GM23338 (cell line): ENCODE data around the gene AGTRAP. TPM values are rescaled to one million over a fixed set of nuclear protein-coding genes. Genes with fewer than 3 reads are reported as not detected.
A peak's percentile ranks its signal among the peaks of the same experiment; 100 is the strongest.

Experiments used
- ATAC-seq: fragments of 200-7000 bp; cut with Tn5 transposase; 3 replicates; pipeline ENCODE4 v1.9.1; 2020
- DNase-seq: peaks from one replicate; pipeline ENCODE4 v3.0.0-alpha.2; 2015; ENCODE audit warnings: low spot score
- H2AFZ ChIP-seq: fragments of 200-600 bp; sonication (generic); 2 replicates; pipeline ENCODE4 v1.8.0; 2016; ENCODE audit warnings: antibody characterized with exemption, mild to moderate bottlenecking, moderate library complexity
- H3F3A ChIP-seq: fragments of 200-600 bp; sonication (generic); replicated peaks from 2 replicates; pipeline ENCODE4 v1.8.0; 2017; ENCODE audit warnings: antibody characterized with exemption, mixed run types, low read depth
- H3K27ac ChIP-seq: fragments of 200-600 bp; sonication (generic); 2 replicates; pipeline ENCODE4 v1.6.1; 2016; ENCODE audit warnings: low read depth
- H3K27me3 ChIP-seq: fragments of 200-600 bp; sonication (generic); 2 replicates; pipeline ENCODE4 v1.8.0; 2016; ENCODE audit warnings: mild to moderate bottlenecking, mixed run types, moderate library complexity; ENCODE audit not compliant: insufficient read depth
- H3K36me3 ChIP-seq: fragments of 200-600 bp; sonication (generic); 2 replicates; pipeline ENCODE4 v1.8.0; 2016; ENCODE audit warnings: mild to moderate bottlenecking; ENCODE audit not compliant: insufficient read depth
- H3K4me1 ChIP-seq: fragments of 200-600 bp; sonication (generic); 2 replicates; pipeline ENCODE4 v1.8.0; 2016; ENCODE audit warnings: mild to moderate bottlenecking, moderate library complexity; ENCODE audit not compliant: insufficient read depth
- H3K4me2 ChIP-seq: fragments of 200-600 bp; sonication (generic); 2 replicates; pipeline ENCODE4 v1.7.1; 2017; ENCODE audit warnings: mixed run types
- H3K4me3 ChIP-seq: fragments of 200-600 bp; sonication (generic); 2 replicates; pipeline ENCODE4 v1.6.1; 2016; ENCODE audit warnings: mixed run types
- H3K79me2 ChIP-seq: fragments of 200-600 bp; sonication (generic); replicated peaks from 2 replicates; pipeline ENCODE4 v1.8.0; 2017; ENCODE audit warnings: mild to moderate bottlenecking; ENCODE audit not compliant: insufficient read depth
- H3K9me2 ChIP-seq: fragments of 200-600 bp; sonication (generic); 2 replicates; pipeline ENCODE4 v1.8.0; 2017; ENCODE audit not compliant: insufficient read depth
- H4K20me1 ChIP-seq: fragments of 200-600 bp; sonication (generic); replicated peaks from 2 replicates; pipeline ENCODE4 v1.8.0; 2017; ENCODE audit warnings: mild to moderate bottlenecking; ENCODE audit not compliant: insufficient read depth
- H3K27ac Mint-ChIP-seq: 2 replicates; pipeline ENCODE4 v1.8.0; 2020; ENCODE audit warnings: inconsistent platforms, mild to moderate bottlenecking, moderate library complexity, mixed read lengths
- H3K27me3 Mint-ChIP-seq: 3 replicates; pipeline ENCODE4 v1.8.0; 2022; ENCODE audit warnings: low read depth, mild to moderate bottlenecking, moderate library complexity, mixed read lengths, inconsistent platforms; ENCODE audit not compliant: insufficient read depth, poor library complexity
- H3K36me3 Mint-ChIP-seq: 3 replicates; pipeline ENCODE4 v1.8.0; 2021; ENCODE audit warnings: low read depth, mild to moderate bottlenecking, inconsistent platforms, moderate library complexity, mixed read lengths
- H3K4me1 Mint-ChIP-seq: 3 replicates; pipeline ENCODE4 v1.8.0; 2020; ENCODE audit warnings: mild to moderate bottlenecking, inconsistent platforms, mixed read lengths
- H3K4me3 Mint-ChIP-seq: 3 replicates; pipeline ENCODE4 v1.8.0; 2021; ENCODE audit warnings: moderate library complexity, mild to moderate bottlenecking, inconsistent platforms, mixed read lengths
- H3K9me3 Mint-ChIP-seq: 3 replicates; pipeline ENCODE4 v1.8.0; 2020; ENCODE audit warnings: moderate library complexity, mild to moderate bottlenecking, inconsistent platforms, mixed read lengths
- CREB1 ChIP-seq: fragments of 250-450 bp; sonication (Bioruptor Pico); IDR thresholded peaks from 2 replicates; pipeline ENCODE4 v1.5.0; 2020; ENCODE audit warnings: low read depth, mild to moderate bottlenecking, moderate library complexity
- POLR2AphosphoS5 ChIP-seq: IDR thresholded peaks from 2 replicates; pipeline ENCODE4 v1.6.1; 2016; ENCODE audit warnings: antibody characterized with exemption, low read depth
- ZNF114 ChIP-seq: fragments of 250-450 bp; sonication (Bioruptor Pico); IDR thresholded peaks from 2 replicates; pipeline ENCODE4 v1.5.0; 2020; ENCODE audit warnings: mild to moderate bottlenecking, moderate library complexity
- ZNF331 ChIP-seq: fragments of 250-450 bp; sonication (Bioruptor Pico); IDR thresholded peaks from 2 replicates; pipeline ENCODE4 v1.5.0; 2020; ENCODE audit warnings: low read depth, mild to moderate bottlenecking, moderate library complexity
- polyA plus RNA-seq: library from polyadenylated mRNA; unstranded; fragments of >200 nt; fragmentation: Nextera tagmentation; extraction: Ambion mirVana; gene quantifications from 2 replicates; pipeline ENCODE4 v1.2.1, GENCODE V29; 2016
- total RNA-seq: library from RNA; depleted of rRNA; stranded (reverse); fragments of >200 nt; shearing (Covaris generic); gene quantifications from 2 replicates; pipeline ENCODE4 v1.2.3, GENCODE V29; 2014
- TF ChIP-seq, protein P1 (sequence below): fragments of 250-450 bp; sonication (Bioruptor Pico); IDR thresholded peaks from 2 replicates; pipeline ENCODE4 v1.5.0; 2020; ENCODE audit warnings: mild to moderate bottlenecking, moderate library complexity

Gene AGTRAP
- total and polyA plus RNA-seq, 2 experiments from 2014 or later: 79.4 to 102 TPM

DNA sequence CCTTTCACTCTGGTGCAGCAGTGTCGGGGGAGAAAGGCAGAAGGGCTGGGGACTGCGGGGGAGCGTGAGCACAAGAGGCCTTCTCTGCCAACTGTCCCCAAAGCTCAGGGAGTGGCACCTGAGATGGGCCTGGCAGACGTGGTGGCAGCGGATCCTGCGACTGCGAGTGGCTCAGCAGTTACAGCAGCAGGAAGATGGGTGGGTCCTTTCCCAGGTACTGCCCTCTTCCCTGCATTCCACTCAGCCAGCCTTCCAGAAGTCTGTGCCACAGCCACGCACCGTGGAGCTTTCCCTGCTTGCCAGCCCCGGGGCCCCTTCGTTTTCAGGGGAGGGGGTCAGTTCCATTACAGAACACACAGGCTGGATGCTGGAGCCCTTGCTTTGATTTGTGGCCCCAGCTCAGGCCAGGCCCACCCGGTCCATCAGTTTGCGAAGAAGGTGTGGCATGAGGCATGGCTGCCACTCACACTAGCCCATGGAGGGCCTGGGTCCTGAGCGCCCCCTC lies 52.7 kb downstream of the AGTRAP start:
- Mint-ChIP-seq H3K36me3 (peaks cover 12% of the 10 kb centered on the region; the same call in 2 of the 3 replicates), H3K4me1 (peaks cover 35% of the 10 kb centered on the region), H3K9me3 (no peaks in the 10 kb centered on the region), H3K4me3 (no peak overlapping the region), H3K27ac (no peak overlapping the region), H3K27me3 (peaks cover 7% of the 10 kb centered on the region)
- Histone ChIP-seq H3K27me3 (no peaks in the 10 kb centered on the region), H3F3A (peaks cover 21% of the 10 kb centered on the region), H3K27ac (0 out of 2 replicates have a peak overlapping the region, but pooled peaks have one; percentile 86), H3K9me2 (no peaks in the 10 kb centered on the region), H3K4me3 (no peak overlapping the region), H3K4me1 (peaks cover 38% of the 10 kb centered on the region), H3K79me2 (no peaks in the 10 kb centered on the region), H2AFZ (no peak overlapping the region), H4K20me1 (no peaks in the 10 kb centered on the region), H3K36me3 (no peaks in the 10 kb centered on the region), H3K4me2 (no peak overlapping the region)
- no peak for ATAC-seq
- TF ChIP-seq ZNF114: no peak
- no peak for TF ChIP-seq CREB1 (CRISPR knock-in tag)
- TF ChIP-seq, protein P1, sequence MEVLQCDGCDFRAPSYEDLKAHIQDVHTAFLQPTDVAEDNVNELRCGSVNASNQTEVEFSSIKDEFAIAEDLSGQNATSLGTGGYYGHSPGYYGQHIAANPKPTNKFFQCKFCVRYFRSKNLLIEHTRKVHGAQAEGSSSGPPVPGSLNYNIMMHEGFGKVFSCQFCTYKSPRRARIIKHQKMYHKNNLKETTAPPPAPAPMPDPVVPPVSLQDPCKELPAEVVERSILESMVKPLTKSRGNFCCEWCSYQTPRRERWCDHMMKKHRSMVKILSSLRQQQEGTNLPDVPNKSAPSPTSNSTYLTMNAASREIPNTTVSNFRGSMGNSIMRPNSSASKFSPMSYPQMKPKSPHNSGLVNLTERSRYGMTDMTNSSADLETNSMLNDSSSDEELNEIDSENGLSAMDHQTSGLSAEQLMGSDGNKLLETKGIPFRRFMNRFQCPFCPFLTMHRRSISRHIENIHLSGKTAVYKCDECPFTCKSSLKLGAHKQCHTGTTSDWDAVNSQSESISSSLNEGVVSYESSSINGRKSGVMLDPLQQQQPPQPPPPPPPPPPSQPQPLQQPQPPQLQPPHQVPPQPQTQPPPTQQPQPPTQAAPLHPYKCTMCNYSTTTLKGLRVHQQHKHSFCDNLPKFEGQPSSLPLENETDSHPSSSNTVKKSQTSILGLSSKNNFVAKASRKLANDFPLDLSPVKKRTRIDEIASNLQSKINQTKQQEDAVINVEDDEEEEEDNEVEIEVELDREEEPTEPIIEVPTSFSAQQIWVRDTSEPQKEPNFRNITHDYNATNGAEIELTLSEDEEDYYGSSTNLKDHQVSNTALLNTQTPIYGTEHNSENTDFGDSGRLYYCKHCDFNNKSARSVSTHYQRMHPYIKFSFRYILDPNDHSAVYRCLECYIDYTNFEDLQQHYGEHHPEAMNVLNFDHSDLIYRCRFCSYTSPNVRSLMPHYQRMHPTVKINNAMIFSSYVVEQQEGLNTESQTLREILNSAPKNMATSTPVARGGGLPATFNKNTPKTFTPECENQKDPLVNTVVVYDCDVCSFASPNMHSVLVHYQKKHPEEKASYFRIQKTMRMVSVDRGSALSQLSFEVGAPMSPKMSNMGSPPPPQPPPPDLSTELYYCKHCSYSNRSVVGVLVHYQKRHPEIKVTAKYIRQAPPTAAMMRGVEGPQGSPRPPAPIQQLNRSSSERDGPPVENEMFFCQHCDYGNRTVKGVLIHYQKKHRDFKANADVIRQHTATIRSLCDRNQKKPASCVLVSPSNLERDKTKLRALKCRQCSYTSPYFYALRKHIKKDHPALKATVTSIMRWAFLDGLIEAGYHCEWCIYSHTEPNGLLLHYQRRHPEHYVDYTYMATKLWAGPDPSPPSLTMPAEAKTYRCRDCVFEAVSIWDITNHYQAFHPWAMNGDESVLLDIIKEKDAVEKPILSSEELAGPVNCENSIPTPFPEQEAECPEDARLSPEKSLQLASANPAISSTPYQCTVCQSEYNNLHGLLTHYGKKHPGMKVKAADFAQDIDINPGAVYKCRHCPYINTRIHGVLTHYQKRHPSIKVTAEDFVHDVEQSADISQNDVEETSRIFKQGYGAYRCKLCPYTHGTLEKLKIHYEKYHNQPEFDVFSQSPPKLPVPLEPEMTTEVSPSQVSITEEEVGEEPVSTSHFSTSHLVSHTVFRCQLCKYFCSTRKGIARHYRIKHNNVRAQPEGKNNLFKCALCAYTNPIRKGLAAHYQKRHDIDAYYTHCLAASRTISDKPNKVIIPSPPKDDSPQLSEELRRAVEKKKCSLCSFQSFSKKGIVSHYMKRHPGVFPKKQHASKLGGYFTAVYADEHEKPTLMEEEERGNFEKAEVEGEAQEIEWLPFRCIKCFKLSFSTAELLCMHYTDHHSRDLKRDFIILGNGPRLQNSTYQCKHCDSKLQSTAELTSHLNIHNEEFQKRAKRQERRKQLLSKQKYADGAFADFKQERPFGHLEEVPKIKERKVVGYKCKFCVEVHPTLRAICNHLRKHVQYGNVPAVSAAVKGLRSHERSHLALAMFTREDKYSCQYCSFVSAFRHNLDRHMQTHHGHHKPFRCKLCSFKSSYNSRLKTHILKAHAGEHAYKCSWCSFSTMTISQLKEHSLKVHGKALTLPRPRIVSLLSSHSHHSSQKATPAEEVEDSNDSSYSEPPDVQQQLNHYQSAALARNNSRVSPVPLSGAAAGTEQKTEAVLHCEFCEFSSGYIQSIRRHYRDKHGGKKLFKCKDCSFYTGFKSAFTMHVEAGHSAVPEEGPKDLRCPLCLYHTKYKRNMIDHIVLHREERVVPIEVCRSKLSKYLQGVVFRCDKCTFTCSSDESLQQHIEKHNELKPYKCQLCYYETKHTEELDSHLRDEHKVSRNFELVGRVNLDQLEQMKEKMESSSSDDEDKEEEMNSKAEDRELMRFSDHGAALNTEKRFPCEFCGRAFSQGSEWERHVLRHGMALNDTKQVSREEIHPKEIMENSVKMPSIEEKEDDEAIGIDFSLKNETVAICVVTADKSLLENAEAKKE: no peak
- TF ChIP-seq ZNF331 (CRISPR knock-in tag): no peak
- TF ChIP-seq POLR2AphosphoS5: no peak
- DNase-seq: no peak
